Gastroesophageal sphincter (tissue), 3 donors: ENCODE data around the gene PCDH18.

ENCODE experiments used
- CTCF ChIP-seq, 4 experiments: fragments of 200-600 bp in 2 of 4; fragments of 450-650 bp in 2 of 4; sonication (generic) in 1 of 4; IDR thresholded peaks; one replicate each; pipeline ENCODE4 v1.5.1; 2017 to 2019; ENCODE audit warnings: antibody characterized with exemption in 4 of 4, mild to moderate bottlenecking in 2 of 4, moderate library complexity in 2 of 4
- POLR2A ChIP-seq, 2 donors: fragments of 450-650 bp; IDR thresholded peaks; one replicate each; pipeline ENCODE4 v1.6.1; 2017; ENCODE audit warnings: antibody characterized with exemption in 2 of 2, mild to moderate bottlenecking in 2 of 2, moderate library complexity in 1 of 2

DNA sequence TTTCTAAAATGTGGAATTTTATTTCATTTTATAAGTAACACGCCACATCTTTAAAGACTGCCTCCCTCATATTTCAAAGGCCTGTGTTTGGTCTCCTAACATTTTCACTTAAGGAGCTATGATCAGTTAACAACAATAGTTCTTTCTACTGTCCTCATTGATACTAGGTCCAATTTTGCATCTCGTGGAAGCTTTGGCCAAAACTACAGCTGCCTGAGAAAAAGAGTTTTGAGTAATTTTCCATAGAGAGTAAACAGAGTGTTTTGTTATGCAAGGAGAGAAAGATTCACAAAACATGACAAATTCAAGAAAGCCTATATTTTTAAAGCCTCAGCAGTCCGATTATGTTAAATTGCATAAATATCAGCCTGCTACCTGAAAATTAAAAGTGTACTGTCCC lies 11.4 kb upstream of the PCDH18 start:
- TF ChIP-seq CTCF (IDR thresholded peaks at IDR 0.05) = no peak
- TF ChIP-seq POLR2A (IDR thresholded peaks at IDR 0.05) = no peak
